ENCODE results near the gene FOXN3. TPM values are rescaled to one million over a fixed set of nuclear protein-coding genes. Genes with fewer than 3 reads are reported as not detected.

Gene FOXN3
- total RNA-seq, 1 donor from 2014 or later, result 108 TPM

- peaks cover 14% of the 10 kb centered on the region for H3K4me1 Mint-ChIP-seq (ENCODE audit: unreplicated experiment)
- no peak overlapping the region for H3K27ac Mint-ChIP-seq (ENCODE audit: unreplicated experiment)
- peaks cover 10% of the 10 kb centered on the region for H3K36me3 Mint-ChIP-seq (ENCODE audit: low read depth, unreplicated experiment)
- H3K9me3 Mint-ChIP-seq (ENCODE audit: unreplicated experiment), result no peaks in the 10 kb centered on the region
- H3K27me3 Mint-ChIP-seq (ENCODE audit: unreplicated experiment), result peaks cover 2% of the 10 kb centered on the region
- no peak for DNase-seq (ENCODE audit: low spot score)
- no peak for TF ChIP-seq CTCF (IDR thresholded peaks at IDR 0.05; ENCODE audit: unreplicated experiment)
- H3K4me3 Mint-ChIP-seq (ENCODE audit: unreplicated experiment), result no peak overlapping the region
Measured at GRCh38 chr14:89207925-89208328, 209.1 kb downstream of the FOXN3 start.

GRCh38 chr14:89206389-89207031 lies 210.5 kb downstream of the FOXN3 start:
- Mint-ChIP-seq H3K27ac (ENCODE audit: unreplicated experiment) (no peak overlapping the region), H3K4me1 (ENCODE audit: unreplicated experiment) (peaks cover 11% of the 10 kb centered on the region)
- no peak for TF ChIP-seq CTCF (IDR thresholded peaks at IDR 0.05; ENCODE audit: unreplicated experiment)

GRCh38 chr14:89205137-89205740 lies 211.8 kb downstream of the FOXN3 start:
- peaks cover 4% of the 10 kb centered on the region for H3K4me1 Mint-ChIP-seq (ENCODE audit: unreplicated experiment)

More at GRCh38 chr14:89206389-89207031, 210.5 kb downstream of the FOXN3 start:
- H3K36me3 Mint-ChIP-seq (ENCODE audit: low read depth, unreplicated experiment), result peaks cover 7% of the 10 kb centered on the region
- no peak overlapping the region for H3K4me3 Mint-ChIP-seq (ENCODE audit: unreplicated experiment)
- no peak for DNase-seq (ENCODE audit: low spot score)
- H3K27me3 Mint-ChIP-seq (ENCODE audit: unreplicated experiment), result peaks cover 2% of the 10 kb centered on the region
- H3K9me3 Mint-ChIP-seq (ENCODE audit: unreplicated experiment), result no peaks in the 10 kb centered on the region

GRCh38 chr14:89202413-89203190 lies 214.4 kb downstream of the FOXN3 start:
- H3K9me3 Mint-ChIP-seq (ENCODE audit: unreplicated experiment), result no peaks in the 10 kb centered on the region
- H3K36me3 Mint-ChIP-seq (ENCODE audit: low read depth, unreplicated experiment), result peaks cover 6% of the 10 kb centered on the region
- no peak for TF ChIP-seq CTCF (IDR thresholded peaks at IDR 0.05; ENCODE audit: unreplicated experiment)
- no peaks in the 10 kb centered on the region for H3K27me3 Mint-ChIP-seq (ENCODE audit: unreplicated experiment)
- H3K27ac Mint-ChIP-seq (ENCODE audit: unreplicated experiment), result no peak overlapping the region
- H3K4me3 Mint-ChIP-seq (ENCODE audit: unreplicated experiment), result no peak overlapping the region
- H3K4me1 Mint-ChIP-seq (ENCODE audit: unreplicated experiment), result peaks cover 4% of the 10 kb centered on the region
- DNase-seq (ENCODE audit: low spot score), result no peak

More at GRCh38 chr14:89205137-89205740, 211.8 kb downstream of the FOXN3 start:
- DNase-seq (ENCODE audit: low spot score), result no peak
- peaks cover 6% of the 10 kb centered on the region for H3K36me3 Mint-ChIP-seq (ENCODE audit: low read depth, unreplicated experiment)
- no peaks in the 10 kb centered on the region for H3K9me3 Mint-ChIP-seq (ENCODE audit: unreplicated experiment)
- H3K4me3 Mint-ChIP-seq (ENCODE audit: unreplicated experiment), result no peak overlapping the region
- peaks cover 2% of the 10 kb centered on the region for H3K27me3 Mint-ChIP-seq (ENCODE audit: unreplicated experiment)
- no peak for TF ChIP-seq CTCF (IDR thresholded peaks at IDR 0.05; ENCODE audit: unreplicated experiment)
- no peak overlapping the region for H3K27ac Mint-ChIP-seq (ENCODE audit: unreplicated experiment)

Data from endothelial cell (in vitro differentiated cells).